NK-92 (cell line): ENCODE measurements around the gene GCLC.

Experiments
- DNase-seq: peaks from one replicate; lab custom pipeline; 2025; ENCODE audit not compliant: unreplicated experiment; lab: John Stamatoyannopoulos, UW

Gene GCLC

GRCh38 chr6:53527249-53527765, 17.6 kb downstream of the GCLC start:
- DNase-seq, result no peak

DNA sequence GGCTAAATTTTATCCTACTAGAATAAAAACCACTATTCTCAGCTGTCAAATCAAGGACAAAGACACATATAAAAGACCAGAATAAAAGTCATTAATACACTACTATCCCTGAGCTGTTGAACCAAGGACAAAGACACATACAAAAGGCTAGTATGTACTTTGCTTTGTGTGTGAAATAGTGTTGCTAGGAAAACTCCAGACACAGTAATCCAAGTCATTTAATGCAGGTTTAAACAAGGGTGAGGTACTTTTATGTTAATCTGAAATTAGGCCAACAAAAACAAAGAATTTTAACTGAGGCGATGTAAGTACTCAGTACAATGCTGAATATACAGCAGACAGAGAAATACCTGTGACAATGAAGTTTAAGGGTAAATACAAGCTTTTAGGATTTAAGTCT, 18.9 kb downstream of the GCLC start:
- no peak for DNase-seq

DNA sequence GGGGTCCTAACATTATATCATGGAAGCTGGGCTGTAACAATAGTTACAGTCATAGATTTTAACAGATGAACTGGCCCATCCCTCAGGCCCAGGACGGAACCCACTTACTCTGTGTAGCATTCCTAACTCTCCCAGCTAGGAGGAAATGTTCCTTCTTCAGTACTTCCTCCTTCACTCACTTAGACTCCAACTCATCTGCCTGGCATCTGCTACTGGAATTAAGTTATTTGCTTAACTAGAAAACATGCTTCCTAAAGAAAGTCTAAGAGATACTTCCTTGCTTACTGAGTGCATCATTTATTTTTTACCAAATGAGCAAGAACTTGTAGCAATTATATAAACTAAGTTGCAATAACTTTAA, 20.5 kb downstream of the GCLC start:
- no peak for DNase-seq

DNA sequence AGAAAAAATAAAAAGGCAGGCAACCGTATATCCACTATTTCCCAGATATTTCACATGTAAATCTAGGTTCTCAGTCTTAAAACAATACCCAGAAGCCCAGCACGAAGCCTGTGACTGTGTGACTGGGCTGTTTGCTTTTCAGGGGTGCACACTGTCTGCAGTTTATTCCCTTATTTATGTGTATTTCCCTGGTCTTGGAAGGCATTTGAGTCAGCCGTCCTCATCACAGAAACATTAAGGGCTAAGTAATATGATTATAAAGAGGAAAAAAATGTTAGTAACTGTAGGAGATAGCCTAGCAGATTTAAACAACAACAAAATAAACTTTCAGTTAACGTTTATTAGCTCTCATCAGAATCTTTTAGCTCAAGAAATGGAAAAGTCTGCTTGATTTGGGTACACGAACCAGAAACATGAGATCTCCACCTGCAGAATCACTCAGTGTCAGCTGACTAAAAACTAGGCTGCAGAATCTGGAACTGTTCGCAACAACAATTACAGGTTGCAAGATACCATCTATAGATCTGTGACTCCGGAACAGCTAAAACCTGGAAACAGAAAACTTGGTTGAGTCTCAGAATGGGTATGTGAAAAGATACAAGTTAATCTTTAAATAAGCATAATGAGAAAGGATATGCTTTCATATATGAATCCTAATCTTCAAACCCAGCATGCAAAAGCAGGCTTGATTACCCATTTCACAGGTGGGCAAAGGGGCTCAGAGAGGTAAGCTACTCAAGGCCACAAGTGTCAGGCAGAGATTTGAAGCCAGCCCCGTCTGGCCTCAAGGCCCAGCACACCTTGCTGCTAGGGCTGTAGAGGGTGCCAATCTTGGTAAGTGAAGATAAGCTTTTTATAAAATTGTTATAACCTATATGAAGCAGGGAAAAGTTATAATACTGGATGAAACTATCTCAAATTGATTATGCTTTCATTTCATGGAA, 21.1 kb downstream of the GCLC start:
- DNase-seq, result no peak

DNA sequence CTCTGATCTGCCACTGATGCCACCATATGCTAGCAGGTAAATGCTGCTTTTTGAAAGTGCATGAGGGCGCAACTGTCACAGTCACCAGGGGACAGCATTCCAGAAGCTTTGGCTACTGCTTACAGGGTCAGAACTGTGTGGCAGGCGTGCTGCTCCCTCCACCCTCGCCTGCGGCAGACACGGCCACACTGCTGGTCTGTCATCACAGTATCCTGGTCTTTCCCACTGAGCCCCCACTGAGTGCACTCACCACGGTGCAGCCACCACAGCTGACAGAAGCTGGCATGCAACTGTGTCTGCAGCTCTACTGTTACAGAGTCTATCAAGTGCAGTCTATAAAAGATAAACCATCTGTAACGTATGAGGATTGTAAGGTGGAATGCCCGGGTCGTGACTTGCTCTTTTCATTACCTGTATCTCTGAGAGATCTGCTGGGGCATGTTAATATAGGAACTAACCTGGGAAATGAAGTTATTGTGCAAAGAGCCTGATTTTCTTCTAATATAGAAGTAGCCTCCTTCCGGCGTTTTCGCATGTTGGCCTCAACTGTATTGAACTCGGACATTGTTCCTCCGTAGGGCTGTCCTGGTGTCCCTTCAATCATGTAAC, 24.5 kb downstream of the GCLC start:
- no peak for DNase-seq

DNA sequence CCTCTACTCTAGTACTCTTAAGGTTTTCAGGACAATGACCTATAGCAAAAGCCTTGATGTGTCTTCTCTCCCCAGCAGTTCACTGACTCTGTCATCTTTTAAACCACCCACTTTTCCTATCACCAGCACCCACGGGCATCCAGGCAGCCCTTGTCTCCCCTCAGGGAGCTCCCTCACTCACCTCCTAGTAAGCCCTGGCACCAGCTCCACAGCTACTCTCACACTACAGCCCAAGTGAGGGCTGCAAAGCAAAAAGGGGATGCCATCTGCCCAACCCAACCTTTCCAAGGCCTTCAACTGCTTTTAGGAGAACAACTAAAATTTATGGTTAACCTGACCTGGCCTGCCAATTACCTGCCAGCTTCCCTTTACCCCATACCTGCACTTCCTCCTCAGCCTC, 26.0 kb downstream of the GCLC start:
- no peak for DNase-seq

- no peak for DNase-seq
Observed at GRCh38 chr6:53517021-53517420, 27.9 kb downstream of the GCLC start.

GRCh38 chr6:53514677-53515076, 30.2 kb downstream of the GCLC start:
- no peak for DNase-seq

- no peak for DNase-seq
Observed at GRCh38 chr6:53513519-53513966, 31.4 kb downstream of the GCLC start.

DNA sequence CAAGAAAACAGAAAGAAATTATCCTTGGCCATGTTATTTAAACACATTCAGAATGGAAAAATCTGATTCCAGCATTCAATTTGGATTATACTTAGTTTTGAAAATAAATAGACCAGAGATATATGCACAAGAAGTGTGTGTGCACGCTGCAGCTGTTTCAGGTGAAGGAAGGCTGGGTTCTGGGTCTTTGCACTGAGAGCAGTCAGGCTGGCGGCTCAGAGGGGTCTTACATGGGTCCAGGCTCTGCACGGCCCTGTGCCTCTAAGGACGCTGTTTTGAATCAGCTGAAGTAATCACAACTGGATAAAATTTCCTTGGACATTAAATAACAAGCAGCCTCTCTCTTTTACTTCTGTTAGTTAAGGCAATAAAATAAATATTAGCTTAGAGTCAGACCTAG, 31.8 kb downstream of the GCLC start:
- DNase-seq, result no peak

- no peak for DNase-seq
Observed at GRCh38 chr6:53512626-53513025, 32.3 kb downstream of the GCLC start.

- DNase-seq, result no peak
Observed at GRCh38 chr6:53510746-53511145, 34.2 kb downstream of the GCLC start.

GRCh38 chr6:53506872-53507271, 38.0 kb downstream of the GCLC start:
- no peak for DNase-seq

DNA sequence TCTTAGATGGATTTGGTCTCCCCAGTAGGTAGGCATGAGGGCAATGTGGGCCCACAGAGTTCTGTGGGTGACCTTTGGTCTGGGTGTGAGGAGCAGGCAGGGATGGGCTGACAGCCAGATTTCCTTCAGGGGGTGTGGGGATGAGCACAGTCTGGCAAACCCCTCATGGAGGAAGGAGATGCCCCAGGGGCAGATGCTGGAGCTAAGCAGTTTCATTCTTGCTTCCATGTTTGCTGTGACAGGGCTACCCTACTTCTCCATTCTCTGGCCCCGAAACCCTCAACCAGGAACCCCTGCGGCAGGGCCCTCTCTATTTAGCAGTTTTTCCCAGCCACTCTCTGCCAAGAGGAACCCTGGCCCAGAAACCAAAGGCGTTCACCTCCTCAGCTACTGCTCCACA, 40.4 kb downstream of the GCLC start:
- no peak for DNase-seq

DNA sequence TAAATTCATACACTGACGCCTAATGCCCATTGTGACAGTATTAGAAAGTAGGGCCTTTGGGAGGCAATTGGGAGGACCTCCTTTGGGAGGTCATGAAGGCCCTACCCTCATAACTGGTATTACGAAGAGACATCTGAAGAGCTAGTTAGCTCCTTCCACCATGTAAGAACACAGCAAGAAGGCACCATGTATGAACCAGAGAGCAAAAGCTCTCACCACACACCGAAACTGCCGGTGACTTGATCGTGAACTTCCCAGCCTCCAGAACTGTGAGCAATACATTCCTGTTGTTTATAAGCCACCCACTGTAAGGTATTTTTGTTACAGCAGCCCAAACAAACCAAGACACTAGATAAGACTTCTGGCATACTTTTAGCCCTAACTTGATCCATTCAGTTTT, 41.8 kb downstream of the GCLC start:
- DNase-seq, result no peak

- DNase-seq, result no peak
Observed at GRCh38 chr6:53501432-53501831, 43.5 kb downstream of the GCLC start.

GRCh38 chr6:53500095-53500494, 44.8 kb downstream of the GCLC start:
- no peak for DNase-seq

DNA sequence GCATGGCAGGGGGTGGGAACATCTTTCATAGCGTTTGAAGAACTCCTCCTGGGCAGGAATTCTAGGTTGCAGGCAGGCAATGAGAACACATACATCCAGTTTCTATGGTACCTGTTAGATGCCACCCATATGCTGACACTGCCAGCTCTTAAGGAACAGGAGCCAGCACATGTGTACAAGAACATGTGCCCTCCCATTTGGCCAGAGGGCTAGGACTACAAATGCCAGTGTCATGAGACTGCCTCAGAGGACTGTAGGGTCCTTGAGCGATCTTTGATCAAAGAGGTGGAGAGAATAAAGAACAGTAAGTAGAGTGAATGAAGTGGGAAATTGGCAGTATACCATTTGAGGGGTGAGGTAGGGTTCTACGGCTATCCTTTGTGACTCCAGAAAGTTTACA, 45.8 kb downstream of the GCLC start:
- DNase-seq, result no peak

DNA sequence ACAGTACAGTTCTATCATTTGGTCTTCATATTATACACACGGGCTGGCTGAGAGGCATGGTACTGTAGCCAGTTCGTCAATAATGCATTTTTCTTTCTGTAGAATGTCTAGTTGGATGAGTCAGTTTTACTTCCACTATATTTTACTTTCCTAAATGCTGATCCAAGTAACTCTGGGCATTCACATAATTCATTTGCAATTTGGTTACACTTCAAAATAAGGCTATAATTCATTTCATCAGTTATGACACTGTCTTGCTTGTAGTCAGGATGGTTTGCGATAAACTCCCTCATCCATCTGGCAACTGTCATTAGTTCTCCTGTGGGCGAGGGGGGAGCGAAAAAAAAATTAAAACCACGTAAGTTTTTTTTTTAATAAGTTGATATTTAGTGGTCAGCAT, 46.3 kb downstream of the GCLC start:
- no peak for DNase-seq

DNA sequence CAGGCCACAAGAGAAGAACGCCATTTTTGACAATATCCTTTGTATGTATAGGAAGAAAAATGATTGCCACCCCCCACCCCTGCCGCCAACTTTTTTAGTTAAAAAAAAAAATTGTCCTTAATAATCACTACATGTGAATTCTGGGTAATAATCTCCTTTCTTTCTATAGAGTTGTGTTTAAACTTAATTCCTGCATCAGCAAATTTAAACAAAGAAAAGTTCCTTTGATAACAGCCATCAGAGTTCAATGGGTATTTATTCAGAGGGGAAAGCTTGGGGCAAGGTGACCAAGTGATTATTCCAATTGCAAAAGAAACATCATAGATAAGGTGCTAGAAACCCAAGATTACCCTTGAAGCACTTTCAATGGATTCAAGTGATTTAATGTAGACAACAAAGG, 47.0 kb downstream of the GCLC start:
- DNase-seq, result no peak

DNA sequence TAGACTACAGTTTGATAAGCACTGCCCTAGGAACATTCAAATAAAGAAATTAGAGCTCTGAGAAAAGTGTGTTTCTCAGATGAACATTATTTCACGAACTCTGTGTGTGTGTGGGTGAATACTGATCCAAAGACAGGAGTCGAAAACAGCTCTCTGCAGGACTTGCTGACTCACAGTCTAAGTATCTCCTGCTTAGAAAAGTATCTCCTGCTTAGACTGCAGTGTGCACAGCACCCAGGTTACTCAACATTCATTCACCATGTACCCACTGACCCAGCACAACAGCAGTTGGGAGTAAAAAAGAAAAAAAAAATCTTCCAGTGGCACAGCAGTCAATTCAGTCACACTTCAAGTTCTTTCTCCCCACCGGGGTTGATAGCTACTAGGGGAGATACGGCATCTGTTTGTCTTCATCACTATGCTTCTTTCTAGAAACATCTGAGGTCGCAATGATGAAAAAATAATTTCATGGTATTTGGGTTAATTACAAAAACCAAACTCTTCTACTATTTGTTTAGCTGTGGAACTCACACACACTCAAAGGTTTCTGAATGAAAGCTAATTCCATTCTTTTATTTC, 48.0 kb downstream of the GCLC start:
- no peak for DNase-seq
